PC-9 (cell line): ENCODE measurements around the gene PROCR.

Source experiments
- CTCF ChIP-seq: fragments of 200-600 bp; sonication (generic); conservative IDR thresholded peaks from 2 replicates; pipeline ENCODE4 v1.6.1; 2017; ENCODE audit warnings: mixed run types, antibody characterized with exemption, mild to moderate bottlenecking, moderate library complexity
- EZH2 ChIP-seq: fragments of 200-600 bp; sonication (generic); IDR thresholded peaks from 2 replicates; pipeline ENCODE4 v1.8.0; 2017; ENCODE audit warnings: antibody characterized with exemption, low read depth

GRCh38 chr20:35190556-35190955 lies 18.7 kb downstream of the PROCR start:
- TF ChIP-seq CTCF (no peak), EZH2 (no peak)
